Mesenchymal stem cell (in vitro differentiated cells and primary cell): ENCODE results near the gene TBC1D17.
A peak's percentile ranks its signal among the peaks of the same experiment; 100 is the strongest.

Source experiments
- DNase-seq: peaks from one replicate; pipeline ENCODE4 v3.0.0-alpha.2; 2013
- H2AFZ ChIP-seq: one replicate; pipeline ENCODE4 v1.6.1; 2013; ENCODE audit warnings: low read depth, mild to moderate bottlenecking, control low read depth, inconsistent platforms, low read length, moderate library complexity
- H2AK5ac ChIP-seq: 2 replicates; pipeline ENCODE4 v1.6.1; 2013; ENCODE audit warnings: low read length, moderate library complexity, mild to moderate bottlenecking, inconsistent platforms; ENCODE audit not compliant: severe bottlenecking
- H2BK120ac ChIP-seq: one replicate; pipeline ENCODE4 v1.6.1; 2013; ENCODE audit warnings: low read depth, mild to moderate bottlenecking, inconsistent platforms, low read length, moderate library complexity
- H2BK12ac ChIP-seq, 2 experiments: one replicate each; pipeline ENCODE4 v1.6.1; 2013; ENCODE audit warnings: inconsistent platforms in 2 of 2, low read length in 2 of 2, mild to moderate bottlenecking in 2 of 2, moderate library complexity in 2 of 2, control low read depth in 1 of 2
- H2BK15ac ChIP-seq: one replicate; pipeline ENCODE4 v1.6.1; 2013; ENCODE audit warnings: mild to moderate bottlenecking, low read depth, inconsistent platforms; ENCODE audit not compliant: poor library complexity, severe bottlenecking
- H2BK5ac ChIP-seq: 2 replicates; pipeline ENCODE4 v1.6.1; 2013; ENCODE audit warnings: low read depth, mild to moderate bottlenecking, low read length, control low read depth, inconsistent platforms; ENCODE audit not compliant: poor library complexity, severe bottlenecking
- H3K14ac ChIP-seq, 2 experiments: one replicate each; pipeline ENCODE4 v1.6.1; 2013; ENCODE audit warnings: inconsistent platforms in 2 of 2, low read length in 2 of 2, control low read depth in 1 of 2, mild to moderate bottlenecking in 1 of 2, moderate library complexity in 1 of 2
- H3K18ac ChIP-seq, 2 experiments: one replicate each; pipeline ENCODE4 v1.6.1; 2013; ENCODE audit warnings: inconsistent platforms in 2 of 2, low read length in 2 of 2, control low read depth in 1 of 2, low read depth in 1 of 2, mild to moderate bottlenecking in 1 of 2
- H3K23ac ChIP-seq, 2 experiments: one replicate each; pipeline ENCODE4 v1.6.1; 2013; ENCODE audit warnings: inconsistent platforms in 2 of 2, low read length in 2 of 2, mild to moderate bottlenecking in 2 of 2, moderate library complexity in 2 of 2, control low read depth in 1 of 2
- H3K27ac ChIP-seq: 2 replicates; pipeline ENCODE4 v1.5.1; 2013; ENCODE audit warnings: mild to moderate bottlenecking, moderate library complexity, low read length, control low read depth, inconsistent platforms; ENCODE audit not compliant: poor library complexity, severe bottlenecking
- H3K27me3 ChIP-seq, 2 experiments: 2 replicates each; pipeline versions ENCODE4 v1.6.1 to v1.7.0; 2013; ENCODE audit warnings: low read length in 2 of 2, mild to moderate bottlenecking in 2 of 2, moderate library complexity in 2 of 2, control low read depth in 1 of 2, inconsistent platforms in 1 of 2; ENCODE audit not compliant: control insufficient read depth in 1 of 2, insufficient read depth in 1 of 2
- H3K36me3 ChIP-seq, 2 experiments: 2 replicates each; pipeline versions ENCODE4 v1.6.1 to v1.7.0; 2013; ENCODE audit warnings: low read length in 2 of 2, control low read depth in 1 of 2, inconsistent platforms in 1 of 2, low read depth in 1 of 2, mild to moderate bottlenecking in 1 of 2; ENCODE audit not compliant: insufficient read depth in 2 of 2, control insufficient read depth in 1 of 2
- H3K4ac ChIP-seq, 2 experiments: one replicate each; pipeline ENCODE4 v1.6.1; 2013; ENCODE audit warnings: inconsistent platforms in 2 of 2, low read length in 2 of 2, mild to moderate bottlenecking in 2 of 2, moderate library complexity in 2 of 2, control low read depth in 1 of 2, low read depth in 1 of 2
- H3K4me1 ChIP-seq: 2 replicates; pipeline ENCODE4 v1.6.1; 2013; ENCODE audit warnings: low read depth, low read length, control low read depth; ENCODE audit not compliant: control insufficient read depth, insufficient read depth
- H3K4me2 ChIP-seq: 2 replicates; pipeline ENCODE4 v1.6.1; 2013; ENCODE audit warnings: low read length, mild to moderate bottlenecking, inconsistent platforms; ENCODE audit not compliant: poor library complexity, severe bottlenecking
- H3K4me3 ChIP-seq, 2 experiments: 2 replicates each; pipeline versions ENCODE4 v1.5.1 to v1.7.0; 2013; ENCODE audit warnings: low read length in 2 of 2, mild to moderate bottlenecking in 2 of 2, control low read depth in 1 of 2, low read depth in 1 of 2; ENCODE audit not compliant: insufficient read depth in 1 of 2
- H3K79me1 ChIP-seq: replicated peaks from 2 replicates; pipeline ENCODE4 v1.6.1; 2013; ENCODE audit warnings: mild to moderate bottlenecking, control low read depth, low read length, inconsistent platforms; ENCODE audit not compliant: poor library complexity, severe bottlenecking
- H3K9ac ChIP-seq: 2 replicates; pipeline ENCODE4 v1.7.0; 2013; ENCODE audit warnings: mild to moderate bottlenecking, low read length, moderate library complexity
- H3K9me3 ChIP-seq: 2 replicates; pipeline ENCODE4 v1.7.0; 2013; ENCODE audit warnings: mild to moderate bottlenecking, low read length; ENCODE audit not compliant: control insufficient read depth
- H4K8ac ChIP-seq: one replicate; pipeline ENCODE4 v1.6.1; 2013; ENCODE audit warnings: inconsistent platforms, mild to moderate bottlenecking, low read length, moderate library complexity
- H4K91ac ChIP-seq: one replicate; pipeline ENCODE4 v1.6.1; 2013; ENCODE audit warnings: mild to moderate bottlenecking, low read length, inconsistent platforms
- WGBS: methylation state at CpG from one replicate; pipeline ENCODE4 v1.1.7; 2013; ENCODE audit warnings: mixed read lengths; 5-methylcytosine and 5-hydroxymethylcytosine counted together

Gene TBC1D17

DNA sequence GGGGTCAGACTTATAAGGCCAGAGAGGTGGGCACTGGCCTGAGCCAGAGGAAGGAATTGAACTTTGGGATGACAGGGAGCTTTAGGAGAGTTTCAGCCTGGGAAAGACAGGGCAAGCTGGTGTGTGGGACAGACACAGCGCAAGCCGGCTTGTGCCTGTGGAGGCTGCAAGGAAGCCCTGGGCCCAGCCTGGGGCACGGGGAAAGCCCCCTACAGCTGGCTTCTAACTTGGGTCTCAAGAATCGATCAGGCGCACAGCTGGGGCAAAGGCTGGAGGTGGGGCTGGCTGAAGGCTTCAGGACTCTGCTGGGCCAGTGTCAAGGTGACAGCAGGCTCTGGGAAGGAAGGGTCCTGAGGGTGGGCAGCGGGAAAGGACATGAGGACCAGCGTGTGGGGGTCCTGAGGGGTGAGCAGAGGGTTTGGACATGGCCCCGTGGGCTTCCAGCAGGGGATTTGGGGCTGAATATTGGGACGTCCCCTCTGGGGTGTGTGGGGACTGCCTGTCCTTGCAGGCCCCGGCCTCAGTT is 23.6 kb upstream of the TBC1D17 start:
- 92% methylated on average over 9 of the region's 10 CpGs for WGBS

GRCh38 chr19:49854378-49855263 is 22.9 kb upstream of the TBC1D17 start:
- Histone ChIP-seq H3K9me3 (no peaks in the 10 kb centered on the region), H3K4me2 (no peak overlapping the region), H3K23ac (no peak overlapping the region), H4K91ac (no peak overlapping the region), H2BK15ac (no peak overlapping the region), H2BK120ac (no peak overlapping the region), H3K36me3 (peaks cover 39 to 53% of the 10 kb centered on the region in 2 experiments), H3K18ac (no peak overlapping the region), H3K27me3 (no peaks in the 10 kb centered on the region), H2BK5ac (no peak overlapping the region), H3K4me1 (peaks cover 48% of the 10 kb centered on the region), H3K79me1 (peaks cover 11% of the 10 kb centered on the region), H3K27ac (no peak overlapping the region), H3K4ac (no peak overlapping the region), H4K8ac (no peak overlapping the region), H2BK12ac (no peak overlapping the region), H3K4me3 (no peak overlapping the region), H2AK5ac (no peak overlapping the region), H2AFZ (no peak overlapping the region), H3K9ac (no peak overlapping the region), H3K14ac (no peak overlapping the region)
- no peak for DNase-seq
- 96% methylated on average over 39 of the region's 39 CpGs for WGBS

More for the DNA sequence above, 23.6 kb upstream of the TBC1D17 start:
- H3K27ac ChIP-seq: no peak overlapping the region
- H3K4me1 ChIP-seq: peaks cover 44% of the 10 kb centered on the region
- no peak overlapping the region for H2BK15ac ChIP-seq
- no peak overlapping the region for H2AK5ac ChIP-seq
- no peak overlapping the region for H2BK5ac ChIP-seq
- no peak overlapping the region for H3K4me2 ChIP-seq
- no peak overlapping the region for H3K14ac ChIP-seq
- H3K4me3 ChIP-seq: no peak overlapping the region
- H3K9me3 ChIP-seq: no peaks in the 10 kb centered on the region
- DNase-seq: no peak
- no peak overlapping the region for H2BK12ac ChIP-seq
- H2AFZ ChIP-seq: no peak overlapping the region
- peaks cover 13% of the 10 kb centered on the region for H3K79me1 ChIP-seq
- H3K36me3 ChIP-seq: peaks cover 39 to 47% of the 10 kb centered on the region in 2 experiments
- no peak overlapping the region for H4K8ac ChIP-seq
- H3K9ac ChIP-seq: no peak overlapping the region
- H2BK120ac ChIP-seq: no peak overlapping the region
- H3K23ac ChIP-seq: no peak overlapping the region
- H3K4ac ChIP-seq: no peak overlapping the region
- no peak overlapping the region for H3K18ac ChIP-seq
- H4K91ac ChIP-seq: no peak overlapping the region
- no peaks in the 10 kb centered on the region for H3K27me3 ChIP-seq

DNA sequence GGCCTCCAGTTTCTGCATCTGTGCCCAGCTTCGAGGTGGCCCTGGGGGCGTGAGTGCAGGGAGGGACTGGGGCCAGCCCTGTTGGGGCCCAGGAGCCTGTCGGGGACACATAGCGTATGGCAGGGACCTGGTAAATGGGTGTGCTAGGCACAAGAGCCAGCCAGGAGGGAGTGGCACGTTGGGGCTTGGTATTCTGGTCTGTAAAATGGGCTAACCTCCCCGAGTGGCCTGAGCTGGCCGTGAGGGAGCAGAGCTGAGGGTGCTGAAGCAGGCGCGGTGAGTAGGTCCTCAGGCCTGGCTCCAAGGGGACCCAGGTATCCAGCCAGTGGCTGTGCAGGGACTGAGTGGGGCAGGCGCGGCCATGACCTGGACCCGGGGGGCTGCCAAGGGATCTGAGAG is 22.2 kb upstream of the TBC1D17 start:
- no peak overlapping the region for H3K27ac ChIP-seq
- no peak overlapping the region for H2BK120ac ChIP-seq
- no peak overlapping the region for H2BK12ac ChIP-seq

More for the DNA sequence above, 22.2 kb upstream of the TBC1D17 start:
- Histone ChIP-seq H2AFZ (no peak overlapping the region), H3K4me1 (peaks cover 50% of the 10 kb centered on the region), H3K23ac (no peak overlapping the region), H3K9me3 (no peaks in the 10 kb centered on the region), H2AK5ac (no peak overlapping the region), H3K18ac (no peak overlapping the region), H3K27me3 (no peaks in the 10 kb centered on the region), H3K14ac (no peak overlapping the region), H3K9ac (no peak overlapping the region), H2BK15ac (no peak overlapping the region), H4K8ac (no peak overlapping the region), H3K36me3 (peaks cover 44 to 59% of the 10 kb centered on the region in 2 experiments), H3K4ac (no peak overlapping the region), H3K4me2 (no peak overlapping the region), H2BK5ac (no peak overlapping the region), H4K91ac (peak overlapping the region; percentile 43), H3K79me1 (peaks cover 6% of the 10 kb centered on the region), H3K4me3 (no peak overlapping the region)
- DNase-seq: no peak
- 94% methylated on average over 12 of the region's 12 CpGs for WGBS
